Mucosa of descending colon (tissue), 3 donors: Measurements from ENCODE around the gene CALHM5. TPM values are rescaled to one million over a fixed set of nuclear protein-coding genes. Genes with fewer than 3 reads are reported as not detected.

Experiments
- ATAC-seq: fragments of 200-7000 bp; cut with Tn5 transposase; one replicate; pipeline ENCODE4 v1.9.1; 2020; ENCODE audit warnings: mild to moderate bottlenecking, moderate library complexity
- DNase-seq, 3 donors: peaks; one replicate each; pipeline ENCODE4 v3.0.0-alpha.2; 2020
- H3K36me3 ChIP-seq: fragments of 200-600 bp; one replicate; pipeline ENCODE4 v1.8.0; 2021; ENCODE audit warnings: low read depth, mild to moderate bottlenecking
- H3K4me1 ChIP-seq: fragments of 200-600 bp; one replicate; pipeline ENCODE4 v1.8.0; 2021; ENCODE audit warnings: low read depth, mild to moderate bottlenecking
- H3K4me3 ChIP-seq: fragments of 200-600 bp; one replicate; pipeline ENCODE4 v1.8.0; 2021; ENCODE audit warnings: mild to moderate bottlenecking
- H3K9me3 ChIP-seq: fragments of 200-600 bp; one replicate; pipeline ENCODE4 v1.8.0; 2021; ENCODE audit warnings: mild to moderate bottlenecking
- intact Hi-C, 2 donors: fragments of 100-400 bp; cut with DNase I in 1 of 2; cut with micrococcal nuclease in 1 of 2; formaldehyde crosslinking; loops; one replicate each; pipeline versions ENCODE4 v1.11.0 to v1.11.1; 2022; cut with DNase I, micrococcal nuclease
- long read RNA-seq, 2 donors: library from polyadenylated mRNA; unstranded; transcript quantifications; one replicate each; pipeline ENCODE4 v2.0.0, GENCODE V29; 2019 to 2021
- total RNA-seq, 3 donors: library from RNA; stranded (reverse); fragmentation: NEBNext Ultra II Directional in 2 of 3; extraction: Animal tissue kit (Norgen Biotek cat#: 25700) in 2 of 3; gene quantifications; one replicate each; pipeline versions ENCODE4 v1.2.1 to v1.2.4, GENCODE V29; 2021 to 2023
- TF ChIP-seq, protein P1 (sequence below): fragments of 200-600 bp; IDR thresholded peaks from one replicate; pipeline ENCODE4 v1.8.0; 2022; ENCODE audit warnings: antibody characterized with exemption, mild to moderate bottlenecking
- donor health status: DM: no; HTN: no; CAD: no; lungs with moderate emphysema.
- donor health status: DM: no; HTN: no; CAD: no.
- donor health status: DM: no; HTN: yes; CAD: no.

CALHM5 gene, protein sequence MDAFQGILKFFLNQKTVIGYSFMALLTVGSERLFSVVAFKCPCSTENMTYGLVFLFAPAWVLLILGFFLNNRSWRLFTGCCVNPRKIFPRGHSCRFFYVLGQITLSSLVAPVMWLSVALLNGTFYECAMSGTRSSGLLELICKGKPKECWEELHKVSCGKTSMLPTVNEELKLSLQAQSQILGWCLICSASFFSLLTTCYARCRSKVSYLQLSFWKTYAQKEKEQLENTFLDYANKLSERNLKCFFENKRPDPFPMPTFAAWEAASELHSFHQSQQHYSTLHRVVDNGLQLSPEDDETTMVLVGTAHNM
- under 1 TPM; 0.20 to 0.85 (median 0.72) TPM for total RNA-seq
- long read RNA-seq, donor 1, result 0 reads
- long read RNA-seq, donor 2, full-length matches to known transcripts, result 1 of 1 reads
- long read RNA-seq, donor 2, partial matches to known transcripts, result 0 of 1 reads
- long read RNA-seq, donor 2, other reads (novel, unspliced or antisense), result 0 of 1 reads

DNA sequence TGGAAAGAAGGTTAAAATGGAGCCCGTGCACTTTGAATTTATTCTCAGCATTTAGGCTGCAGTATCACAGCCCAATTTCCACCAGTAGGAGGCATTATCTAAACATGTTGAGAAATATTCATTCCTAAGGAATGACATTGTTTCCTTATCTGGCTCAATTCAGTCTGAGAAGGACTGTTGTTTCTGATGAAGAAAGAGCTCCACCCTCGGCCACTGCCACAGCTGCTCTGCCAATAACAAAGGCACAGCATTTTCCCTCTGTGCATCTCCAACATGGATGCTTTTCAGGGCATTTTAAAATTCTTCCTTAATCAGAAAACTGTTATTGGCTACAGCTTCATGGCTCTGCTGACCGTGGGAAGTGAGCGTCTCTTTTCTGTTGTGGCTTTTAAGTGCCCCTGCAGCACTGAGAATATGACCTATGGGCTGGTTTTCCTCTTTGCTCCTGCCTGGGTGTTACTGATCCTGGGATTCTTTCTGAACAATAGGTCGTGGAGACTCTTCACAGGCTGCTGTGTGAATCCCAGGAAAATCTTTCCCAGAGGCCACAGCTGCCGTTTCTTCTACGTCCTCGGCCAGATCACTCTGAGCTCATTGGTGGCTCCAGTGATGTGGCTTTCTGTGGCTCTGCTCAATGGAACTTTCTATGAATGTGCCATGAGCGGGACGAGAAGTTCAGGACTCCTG lies at the start of gene CALHM5:
TSS of gene CALHM5 (plus strand) at position 216 of the 687 bp plus-strand sequence. CDS start at position 274, 58 bp downstream.
- TF ChIP-seq, protein P1, sequence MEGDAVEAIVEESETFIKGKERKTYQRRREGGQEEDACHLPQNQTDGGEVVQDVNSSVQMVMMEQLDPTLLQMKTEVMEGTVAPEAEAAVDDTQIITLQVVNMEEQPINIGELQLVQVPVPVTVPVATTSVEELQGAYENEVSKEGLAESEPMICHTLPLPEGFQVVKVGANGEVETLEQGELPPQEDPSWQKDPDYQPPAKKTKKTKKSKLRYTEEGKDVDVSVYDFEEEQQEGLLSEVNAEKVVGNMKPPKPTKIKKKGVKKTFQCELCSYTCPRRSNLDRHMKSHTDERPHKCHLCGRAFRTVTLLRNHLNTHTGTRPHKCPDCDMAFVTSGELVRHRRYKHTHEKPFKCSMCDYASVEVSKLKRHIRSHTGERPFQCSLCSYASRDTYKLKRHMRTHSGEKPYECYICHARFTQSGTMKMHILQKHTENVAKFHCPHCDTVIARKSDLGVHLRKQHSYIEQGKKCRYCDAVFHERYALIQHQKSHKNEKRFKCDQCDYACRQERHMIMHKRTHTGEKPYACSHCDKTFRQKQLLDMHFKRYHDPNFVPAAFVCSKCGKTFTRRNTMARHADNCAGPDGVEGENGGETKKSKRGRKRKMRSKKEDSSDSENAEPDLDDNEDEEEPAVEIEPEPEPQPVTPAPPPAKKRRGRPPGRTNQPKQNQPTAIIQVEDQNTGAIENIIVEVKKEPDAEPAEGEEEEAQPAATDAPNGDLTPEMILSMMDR, result no peak
- peak in 1 of 3 donors; percentile 32 for DNase-seq

DNA sequence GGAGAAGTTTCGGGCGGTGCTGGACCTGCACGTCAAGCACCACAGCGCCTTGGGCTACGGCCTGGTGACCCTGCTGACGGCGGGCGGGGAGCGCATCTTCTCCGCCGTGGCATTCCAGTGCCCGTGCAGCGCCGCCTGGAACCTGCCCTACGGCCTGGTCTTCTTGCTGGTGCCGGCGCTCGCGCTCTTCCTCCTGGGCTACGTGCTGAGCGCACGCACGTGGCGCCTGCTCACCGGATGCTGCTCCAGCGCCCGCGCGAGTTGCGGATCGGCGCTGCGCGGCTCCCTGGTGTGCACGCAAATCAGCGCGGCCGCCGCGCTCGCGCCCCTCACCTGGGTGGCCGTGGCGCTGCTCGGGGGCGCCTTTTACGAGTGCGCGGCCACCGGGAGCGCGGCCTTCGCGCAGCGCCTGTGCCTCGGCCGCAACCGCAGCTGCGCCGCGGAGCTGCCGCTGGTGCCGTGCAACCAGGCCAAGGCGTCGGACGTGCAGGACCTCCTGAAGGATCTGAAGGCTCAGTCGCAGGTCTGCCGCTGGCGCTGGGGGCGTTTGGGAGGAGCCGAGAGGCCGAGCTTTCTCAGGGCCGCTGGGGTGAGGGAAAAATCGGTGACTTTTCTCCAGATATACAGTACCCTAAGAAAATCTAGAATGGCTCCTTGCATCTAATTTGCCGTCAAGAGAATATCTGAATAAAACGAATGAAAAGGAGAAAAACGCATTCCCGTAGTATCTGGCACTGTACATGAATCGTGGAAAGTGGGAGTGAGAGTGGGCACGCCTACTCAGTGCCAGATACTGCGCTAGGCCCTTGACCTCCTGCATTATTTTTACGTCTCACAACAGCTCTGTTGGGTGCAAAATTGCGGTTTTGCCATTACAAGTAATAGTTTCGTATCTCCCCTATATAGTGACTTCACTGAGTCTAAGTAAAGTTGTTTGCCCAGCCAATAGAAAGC lies 49.2 kb upstream of the CALHM5 start:
- peak; percentile 90 for ATAC-seq
- Histone ChIP-seq H3K4me3 (no peak overlapping the region), H3K4me1 (no peaks in the 10 kb centered on the region), H3K9me3 (no peaks in the 10 kb centered on the region), H3K36me3 (no peaks in the 10 kb centered on the region)
- TF ChIP-seq, protein P1, result no peak
- DNase-seq, result peak; percentile 52 to 79 (median 64)
- intact Hi-C loops, result no loop called here

More for the DNA sequence above, at the start of gene CALHM5:
- no peak within 1 kb of the TSS for H3K4me3 ChIP-seq
- no peaks in the 10 kb centered on the region for H3K9me3 ChIP-seq
- H3K4me1 ChIP-seq, result no peaks in the 10 kb centered on the region
- H3K36me3 ChIP-seq, result no peaks in the 10 kb centered on the region
- intact Hi-C loops, result no loop called here
- peak; percentile 80 for ATAC-seq

DNA sequence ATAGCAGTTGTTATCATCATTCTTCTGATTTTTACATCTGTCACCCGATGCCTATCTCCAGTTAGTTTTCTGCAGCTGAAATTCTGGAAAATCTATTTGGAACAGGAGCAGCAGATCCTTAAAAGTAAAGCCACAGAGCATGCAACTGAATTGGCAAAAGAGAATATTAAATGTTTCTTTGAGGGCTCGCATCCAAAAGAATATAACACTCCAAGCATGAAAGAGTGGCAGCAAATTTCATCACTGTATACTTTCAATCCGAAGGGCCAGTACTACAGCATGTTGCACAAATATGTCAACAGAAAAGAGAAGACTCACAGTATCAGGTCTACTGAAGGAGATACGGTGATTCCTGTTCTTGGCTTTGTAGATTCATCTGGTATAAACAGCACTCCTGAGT lies 48.1 kb upstream of the CALHM5 start:
- H3K4me3 ChIP-seq, result no peak overlapping the region
- no peaks in the 10 kb centered on the region for H3K9me3 ChIP-seq
- no peaks in the 10 kb centered on the region for H3K4me1 ChIP-seq
- no peak for ATAC-seq
- TF ChIP-seq, protein P1, result no peak
- intact Hi-C loops, result no loop called here
- DNase-seq, result no peak
- no peaks in the 10 kb centered on the region for H3K36me3 ChIP-seq

DNA sequence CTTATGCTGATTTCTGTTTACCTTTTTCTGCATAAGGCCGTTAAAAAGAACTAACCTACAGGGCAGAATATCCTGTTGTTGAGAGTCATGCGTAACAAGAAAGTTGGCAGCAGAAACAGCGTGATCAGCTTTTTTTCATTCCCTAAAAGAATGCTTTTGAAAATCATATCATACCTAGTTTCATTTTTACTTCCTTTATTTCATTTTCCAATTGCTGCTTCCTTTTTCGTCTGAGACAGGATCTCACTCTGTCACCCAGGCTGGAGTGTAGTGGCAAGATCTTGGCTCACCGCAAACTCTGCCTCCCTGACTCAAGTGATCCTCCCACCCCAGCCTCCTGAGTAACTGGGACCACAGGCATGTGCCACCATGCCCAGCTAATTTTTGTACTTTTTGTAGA lies 46.2 kb upstream of the CALHM5 start:
- Histone ChIP-seq H3K9me3 (no peaks in the 10 kb centered on the region), H3K36me3 (no peaks in the 10 kb centered on the region), H3K4me3 (no peak overlapping the region), H3K4me1 (no peaks in the 10 kb centered on the region)
- intact Hi-C loops, result no loop called here
- ATAC-seq, result peak; percentile 19
- TF ChIP-seq, protein P1, result no peak
- DNase-seq, result peak in 1 of 3 donors; percentile 30

DNA sequence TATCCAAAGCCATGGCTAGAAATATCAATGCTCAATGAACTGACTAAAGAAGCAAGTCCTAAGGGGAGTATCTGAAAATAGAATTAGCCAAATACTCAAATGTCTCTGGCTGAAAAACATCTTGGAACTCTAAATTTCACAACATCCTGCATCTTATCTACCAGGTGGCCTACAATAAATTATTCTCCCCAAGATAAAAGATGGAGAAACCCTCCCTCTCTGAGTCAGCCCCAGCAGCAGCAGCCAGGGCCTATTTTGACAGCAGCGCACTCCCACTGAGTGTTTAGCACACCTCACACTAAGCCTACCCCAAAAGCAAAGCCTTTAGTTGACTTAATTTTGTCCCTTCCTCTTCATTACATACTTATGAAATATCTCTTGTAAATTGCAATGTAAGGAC lies 44.3 kb upstream of the CALHM5 start:
- no peaks in the 10 kb centered on the region for H3K36me3 ChIP-seq
- no peak overlapping the region for H3K4me3 ChIP-seq
- no peaks in the 10 kb centered on the region for H3K9me3 ChIP-seq
- DNase-seq (no peak), ATAC-seq (no peak)
- no peaks in the 10 kb centered on the region for H3K4me1 ChIP-seq
- TF ChIP-seq, protein P1, result no peak
- intact Hi-C loops, result no loop called here
